Measurements from ENCODE around the gene SPRY4. TPM values are rescaled to one million over a fixed set of nuclear protein-coding genes. Genes with fewer than 3 reads are reported as not detected.

Gene SPRY4
- total and polyA plus RNA-seq, 2 of the 8 experiments (the other 6 are each of a cell fraction or from before 2014, with no cell fraction given), result 59.1 to 113 TPM

GRCh38 chr5:142343531-142343930 lies 18.7 kb upstream of the SPRY4 start:
- Histone ChIP-seq H3K9ac (replicated peaks in 1 of 4; ENCODE audit: extremely low read depth in 1 of 4, low read depth in 3 of 4, low read length in 3 of 4) (no peak overlapping the region), H4K8ac (ENCODE audit: extremely low read depth, insufficient read depth, low read length) (no peak overlapping the region), H2AFZ (ENCODE audit: low read length) (no peak overlapping the region), H3K14ac (ENCODE audit: insufficient read length) (no peak overlapping the region), H2BK12ac (ENCODE audit: low read depth, low read length) (no peak overlapping the region), H4K5ac (ENCODE audit: insufficient read length, low read depth, low read length) (no peak overlapping the region), H2BK5ac (ENCODE audit: low read depth, low read length) (no peak overlapping the region), H3K56ac (replicated peaks; ENCODE audit: insufficient read length, low read depth, low read length) (no peak overlapping the region), H4K91ac (replicated peaks; ENCODE audit: insufficient read length, low read length) (no peak overlapping the region), H3K4ac (replicated peaks; ENCODE audit: insufficient read length, low read depth, low read length) (no peak overlapping the region), H3K79me2 (ENCODE audit: control insufficient read depth in 1 of 2, insufficient read depth in 2 of 2, low read length in 2 of 2) (no peaks in the 10 kb centered on the region), H2BK20ac (ENCODE audit: low read length) (no peak overlapping the region), H3K36me3 (ENCODE audit: control insufficient read depth in 2 of 4, insufficient read depth in 4 of 4, low read length in 3 of 4) (peaks cover 0 to 20% (median 0%) of the 10 kb centered on the region in 4 experiments; a peak in 3 of 8 replicates), H2BK120ac (replicated peaks; ENCODE audit: low read depth, low read length) (no peak overlapping the region), H3K23me2 (ENCODE audit: low read depth, low read length) (no peaks in the 10 kb centered on the region; the same call in 1 of the 2 replicates), H3K27ac (ENCODE audit: low read depth, low read length) (no peak overlapping the region), H3K27me3 (replicated peaks in 1 of 4; ENCODE audit: control insufficient read depth in 3 of 4, extremely low read depth in 1 of 4, insufficient read depth in 3 of 4, low read length in 3 of 4) (no peaks in the 10 kb centered on the region), H3K9me3 (ENCODE audit: insufficient read depth in 2 of 2, low read depth in 1 of 2, low read length in 1 of 2) (peaks cover 27 to 28% of the 10 kb centered on the region in 2 experiments), H3K23ac (ENCODE audit: insufficient read length) (no peak overlapping the region), H3K4me1 (replicated peaks in 1 of 4; ENCODE audit: control insufficient read depth in 3 of 4, insufficient read depth in 4 of 4, low read length in 3 of 4) (no peaks in the 10 kb centered on the region; a peak in 1 of 7 replicates), H2AK5ac (ENCODE audit: low read depth, low read length) (no peak overlapping the region), H3K4me3 (ENCODE audit: extremely low read depth in 1 of 4, insufficient read depth in 2 of 4, low read depth in 3 of 4, low read length in 4 of 4) (no peak overlapping the region), H4K20me1 (replicated peaks in 1 of 2; ENCODE audit: control insufficient read depth in 1 of 2, insufficient read depth in 2 of 2, low read length in 2 of 2) (no peaks in the 10 kb centered on the region), H3K4me2 (ENCODE audit: insufficient read depth in 1 of 2, low read depth in 2 of 2, low read length in 2 of 2) (no peak overlapping the region), H2BK15ac (ENCODE audit: low read length) (no peak overlapping the region), H3K18ac (ENCODE audit: extremely low read depth, low read length) (no peak overlapping the region), H3K79me1 (ENCODE audit: low read depth, low read length) (no peaks in the 10 kb centered on the region)
- ChIA-PET POLR2A (ENCODE audit: partially characterized antibody) (interaction anchor here (2.2 kb wide), 1 partner anchor 17 kb away, joined by 9 read pairs; no protein-coding TSS in a partner anchor), CTCF (ENCODE audit: partially characterized antibody) (interaction anchor here (1.1 kb wide), 1 partner anchor 11 kb away, joined by 3 read pairs; no protein-coding TSS in a partner anchor)
- FAIRE-seq, result no peak
- DNase-seq (ENCODE audit: low read depth in 1 of 2, low spot score in 2 of 2), result no peak
- TF ChIP-seq ATF3 (IDR thresholded peaks at IDR 0.05; ENCODE audit: insufficient read depth, low read depth, low read length), result no peak
- 92% methylated on average over 4 of the region's 4 CpGs; no CpG with 5 or more reads in 1 of the 2 experiments for WGBS, 2 experiments (ENCODE audit: extremely low coverage in 1 of 2, insufficient coverage in 1 of 2, insufficient read length in 1 of 2, insufficient replicate concordance in 2 of 2, low coverage in 1 of 2, low lambda C conversion rate in 2 of 2, missing lambda C conversion rate in 1 of 2)

Data from H1 (cell line).